ENCODE measurements around the gene MACROD1. TPM values are rescaled to one million over a fixed set of nuclear protein-coding genes. Genes with fewer than 3 reads are reported as not detected.

Gene MACROD1
- total RNA-seq, 1 donor = 17.7 TPM

- no peak for TF ChIP-seq CTCF (IDR thresholded peaks at IDR 0.05; ENCODE audit: extremely low read depth, low read depth, low read length)
- no peak for DNase-seq (ENCODE audit: insufficient read length, low spot score, missing footprints)
- H3K27me3 ChIP-seq (ENCODE audit: insufficient read depth, low read length) = no peaks in the 10 kb centered on the region
- H3K4me2 ChIP-seq (ENCODE audit: insufficient read depth, low read length) = no peak overlapping the region
- peaks cover 10% of the 10 kb centered on the region for H3K4me1 ChIP-seq (ENCODE audit: insufficient read depth, low read length)
- H3K27ac ChIP-seq (ENCODE audit: low read depth, low read length) = no peak overlapping the region
- no peaks in the 10 kb centered on the region for H3K36me3 ChIP-seq (ENCODE audit: insufficient read depth, low read length)
- no peaks in the 10 kb centered on the region for H3K79me2 ChIP-seq (ENCODE audit: insufficient read depth, low read length)
- no peaks in the 10 kb centered on the region for H4K20me1 ChIP-seq (ENCODE audit: insufficient read depth, low read length)
- no peaks in the 10 kb centered on the region for H3K9me3 ChIP-seq (ENCODE audit: low read depth, low read length)
- no peak overlapping the region for H2AFZ ChIP-seq (ENCODE audit: low read length)
- H3K4me3 ChIP-seq (ENCODE audit: insufficient read depth, low read length) = no peak overlapping the region
Observed at GRCh38 chr11:64126796-64127195, 39.1 kb downstream of the MACROD1 start.

GRCh38 chr11:64126371-64126770 is 39.5 kb downstream of the MACROD1 start:
- H3K4me3 ChIP-seq (ENCODE audit: insufficient read depth, low read length) = no peak overlapping the region
- no peaks in the 10 kb centered on the region for H3K79me2 ChIP-seq (ENCODE audit: insufficient read depth, low read length)
- H3K4me1 ChIP-seq (ENCODE audit: insufficient read depth, low read length) = peaks cover 14% of the 10 kb centered on the region

GRCh38 chr11:64125676-64126075 is 40.2 kb downstream of the MACROD1 start:
- H3K4me3 ChIP-seq (ENCODE audit: insufficient read depth, low read length) = no peak overlapping the region
- DNase-seq (ENCODE audit: insufficient read length, low spot score, missing footprints) = no peak
- H3K4me2 ChIP-seq (ENCODE audit: insufficient read depth, low read length) = no peak overlapping the region
- H3K4me1 ChIP-seq (ENCODE audit: insufficient read depth, low read length) = peaks cover 21% of the 10 kb centered on the region
- no peaks in the 10 kb centered on the region for H3K79me2 ChIP-seq (ENCODE audit: insufficient read depth, low read length)
- no peak overlapping the region for H3K27ac ChIP-seq (ENCODE audit: low read depth, low read length)
- H2AFZ ChIP-seq (ENCODE audit: low read length) = no peak overlapping the region
- H3K27me3 ChIP-seq (ENCODE audit: insufficient read depth, low read length) = no peaks in the 10 kb centered on the region
- no peaks in the 10 kb centered on the region for H3K36me3 ChIP-seq (ENCODE audit: insufficient read depth, low read length)
- H3K9me3 ChIP-seq (ENCODE audit: low read depth, low read length) = no peaks in the 10 kb centered on the region
- no peaks in the 10 kb centered on the region for H4K20me1 ChIP-seq (ENCODE audit: insufficient read depth, low read length)
- no peak for TF ChIP-seq CTCF (IDR thresholded peaks at IDR 0.05; ENCODE audit: extremely low read depth, low read depth, low read length)

More at GRCh38 chr11:64126371-64126770, 39.5 kb downstream of the MACROD1 start:
- Histone ChIP-seq H4K20me1 (ENCODE audit: insufficient read depth, low read length) (no peaks in the 10 kb centered on the region), H3K9me3 (ENCODE audit: low read depth, low read length) (no peaks in the 10 kb centered on the region), H2AFZ (ENCODE audit: low read length) (no peak overlapping the region), H3K36me3 (ENCODE audit: insufficient read depth, low read length) (no peaks in the 10 kb centered on the region), H3K4me2 (ENCODE audit: insufficient read depth, low read length) (no peak overlapping the region), H3K27me3 (ENCODE audit: insufficient read depth, low read length) (no peaks in the 10 kb centered on the region), H3K27ac (ENCODE audit: low read depth, low read length) (no peak overlapping the region)
- no peak for TF ChIP-seq CTCF (IDR thresholded peaks at IDR 0.05; ENCODE audit: extremely low read depth, low read depth, low read length)
- DNase-seq (ENCODE audit: insufficient read length, low spot score, missing footprints) = no peak

- Histone ChIP-seq H3K9me3 (ENCODE audit: low read depth, low read length) (no peaks in the 10 kb centered on the region), H3K79me2 (ENCODE audit: insufficient read depth, low read length) (no peaks in the 10 kb centered on the region), H3K4me3 (ENCODE audit: insufficient read depth, low read length) (no peak overlapping the region), H3K27ac (ENCODE audit: low read depth, low read length) (no peak overlapping the region), H3K36me3 (ENCODE audit: insufficient read depth, low read length) (no peaks in the 10 kb centered on the region), H2AFZ (ENCODE audit: low read length) (no peak overlapping the region), H3K27me3 (ENCODE audit: insufficient read depth, low read length) (no peaks in the 10 kb centered on the region), H3K4me2 (ENCODE audit: insufficient read depth, low read length) (no peak overlapping the region), H4K20me1 (ENCODE audit: insufficient read depth, low read length) (no peaks in the 10 kb centered on the region), H3K4me1 (ENCODE audit: insufficient read depth, low read length) (peaks cover 22% of the 10 kb centered on the region)
- TF ChIP-seq CTCF (IDR thresholded peaks at IDR 0.05; ENCODE audit: extremely low read depth, low read depth, low read length) = no peak
- DNase-seq (ENCODE audit: insufficient read length, low spot score, missing footprints) = no peak
Observed at GRCh38 chr11:64124147-64124546, 41.8 kb downstream of the MACROD1 start.
